GM12875 (cell line): ENCODE data around the gene CD83.

Source experiments
- H3K4me3 ChIP-seq: one replicate; pipeline ENCODE4 v1.5.1; 2011; ENCODE audit warnings: low read depth, low read length, control low read depth
- TF ChIP-seq, protein P1 (sequence below): IDR thresholded peaks from 2 replicates; pipeline ENCODE4 v1.5.1; 2011; ENCODE audit warnings: low read depth, mild to moderate bottlenecking, control low read depth, inconsistent platforms, low read length, moderate library complexity, borderline replicate concordance; ENCODE audit not compliant: insufficient read depth

Gene CD83

DNA sequence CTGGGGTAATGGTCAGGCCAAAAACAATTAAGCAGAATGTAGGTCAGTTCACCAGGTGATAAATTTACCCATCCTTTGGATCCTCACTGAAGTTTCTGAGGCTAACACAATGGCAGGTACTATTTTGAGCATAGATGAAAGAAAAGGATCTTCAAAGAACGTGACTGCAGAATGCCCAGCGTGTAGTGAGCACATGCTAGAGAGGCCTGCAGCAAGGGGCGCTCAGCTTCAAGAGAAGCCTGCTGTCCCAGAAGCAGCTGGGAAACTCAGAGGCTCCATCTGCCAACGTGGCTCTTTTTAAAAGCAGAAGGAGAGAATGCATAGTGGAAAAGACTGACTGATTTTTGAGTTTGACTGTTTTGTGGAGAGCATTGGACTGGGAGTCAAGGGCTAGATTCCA is 57.4 kb downstream of the CD83 start:
- no peak overlapping the region for H3K4me3 ChIP-seq
- TF ChIP-seq, protein P1, sequence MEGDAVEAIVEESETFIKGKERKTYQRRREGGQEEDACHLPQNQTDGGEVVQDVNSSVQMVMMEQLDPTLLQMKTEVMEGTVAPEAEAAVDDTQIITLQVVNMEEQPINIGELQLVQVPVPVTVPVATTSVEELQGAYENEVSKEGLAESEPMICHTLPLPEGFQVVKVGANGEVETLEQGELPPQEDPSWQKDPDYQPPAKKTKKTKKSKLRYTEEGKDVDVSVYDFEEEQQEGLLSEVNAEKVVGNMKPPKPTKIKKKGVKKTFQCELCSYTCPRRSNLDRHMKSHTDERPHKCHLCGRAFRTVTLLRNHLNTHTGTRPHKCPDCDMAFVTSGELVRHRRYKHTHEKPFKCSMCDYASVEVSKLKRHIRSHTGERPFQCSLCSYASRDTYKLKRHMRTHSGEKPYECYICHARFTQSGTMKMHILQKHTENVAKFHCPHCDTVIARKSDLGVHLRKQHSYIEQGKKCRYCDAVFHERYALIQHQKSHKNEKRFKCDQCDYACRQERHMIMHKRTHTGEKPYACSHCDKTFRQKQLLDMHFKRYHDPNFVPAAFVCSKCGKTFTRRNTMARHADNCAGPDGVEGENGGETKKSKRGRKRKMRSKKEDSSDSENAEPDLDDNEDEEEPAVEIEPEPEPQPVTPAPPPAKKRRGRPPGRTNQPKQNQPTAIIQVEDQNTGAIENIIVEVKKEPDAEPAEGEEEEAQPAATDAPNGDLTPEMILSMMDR, result no peak

DNA sequence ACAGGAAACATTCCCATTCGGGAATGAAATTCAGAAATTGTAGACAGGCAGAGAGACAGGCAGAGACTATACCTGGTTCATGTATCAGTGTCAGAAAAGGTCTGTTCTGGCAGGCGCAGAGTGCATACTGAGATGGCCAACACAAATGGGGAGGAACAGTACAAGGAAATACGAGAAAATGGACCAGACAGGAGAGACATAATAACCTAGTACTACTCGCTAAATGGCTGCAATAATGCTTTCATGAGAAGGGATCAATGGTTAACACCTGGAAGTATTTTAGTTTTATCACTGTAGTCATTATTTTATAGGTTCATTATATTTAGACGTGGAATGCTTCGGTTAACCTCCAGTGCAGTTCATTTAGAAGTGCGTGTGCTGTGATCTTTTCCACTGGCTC is 58.9 kb downstream of the CD83 start:
- no peak overlapping the region for H3K4me3 ChIP-seq
- TF ChIP-seq, protein P1, result no peak

DNA sequence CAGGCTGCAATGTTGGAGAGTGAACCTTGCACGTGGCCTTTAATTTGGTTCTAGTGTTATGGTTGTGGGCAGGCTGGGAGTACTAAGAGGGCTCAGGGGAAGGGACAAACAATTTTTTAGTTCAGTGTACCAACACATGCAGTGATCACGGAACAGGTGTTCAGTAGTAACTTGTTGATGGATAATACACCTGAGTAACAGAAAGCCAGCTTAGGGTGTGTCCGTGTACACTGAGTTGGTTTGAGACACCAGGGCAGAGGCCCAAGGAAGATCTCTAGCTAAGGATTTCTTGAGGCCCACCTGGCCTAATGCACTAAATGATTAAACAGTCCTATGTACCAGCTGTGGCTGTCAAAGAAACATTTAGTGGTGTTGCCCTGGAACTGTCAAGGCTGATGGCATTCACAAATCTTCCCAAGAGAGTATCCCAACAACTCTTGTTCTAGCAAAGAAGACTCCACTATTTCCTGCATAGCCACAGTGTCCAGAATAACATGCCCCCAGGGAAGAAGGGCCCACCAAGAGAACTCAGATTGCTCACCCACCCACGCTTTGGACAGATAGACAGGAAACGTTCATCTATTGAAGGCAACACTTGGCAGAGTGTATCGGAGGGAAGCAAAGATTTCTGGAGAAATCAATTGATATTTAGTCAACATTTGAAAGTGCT is 60.0 kb downstream of the CD83 start:
- TF ChIP-seq, protein P1, result no peak
- H3K4me3 ChIP-seq, result no peak overlapping the region

DNA sequence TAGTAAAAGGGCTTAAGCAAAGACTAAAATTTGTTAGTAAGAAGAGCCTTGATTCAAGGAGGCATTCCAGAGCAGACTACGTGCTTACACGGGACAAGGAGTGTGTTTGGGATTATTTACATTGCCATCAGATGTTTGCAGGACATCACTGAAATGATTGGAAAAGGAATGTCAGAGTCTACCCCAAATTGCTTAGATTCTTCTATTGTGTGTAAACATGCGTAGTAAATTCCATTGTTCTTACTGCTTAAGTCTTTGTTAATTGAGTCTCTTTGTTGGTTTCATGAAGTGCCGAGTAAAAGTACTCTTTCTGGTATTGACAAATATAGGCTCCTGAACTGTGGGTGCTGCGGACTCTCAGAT is 60.5 kb downstream of the CD83 start:
- TF ChIP-seq, protein P1, result no peak
- no peak overlapping the region for H3K4me3 ChIP-seq

DNA sequence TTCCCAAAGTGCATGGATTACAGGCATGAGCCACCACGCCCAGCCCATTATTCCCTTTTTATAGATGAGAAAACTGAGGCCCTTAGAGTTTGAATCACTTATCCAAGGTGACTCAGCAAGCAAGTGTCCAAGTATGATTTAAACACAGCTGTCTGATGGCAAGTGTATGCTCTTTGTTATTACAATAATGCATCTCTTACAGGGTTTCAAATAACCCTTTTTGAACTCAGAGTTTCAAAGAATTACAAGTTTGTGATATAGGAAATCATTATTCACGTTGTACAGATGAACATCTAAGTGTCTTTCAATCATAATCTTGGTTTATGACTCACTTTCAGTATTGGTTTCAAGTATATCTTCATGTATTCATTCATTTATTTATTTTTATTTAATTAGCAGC is 63.0 kb downstream of the CD83 start:
- TF ChIP-seq, protein P1, result no peak
- no peak overlapping the region for H3K4me3 ChIP-seq

DNA sequence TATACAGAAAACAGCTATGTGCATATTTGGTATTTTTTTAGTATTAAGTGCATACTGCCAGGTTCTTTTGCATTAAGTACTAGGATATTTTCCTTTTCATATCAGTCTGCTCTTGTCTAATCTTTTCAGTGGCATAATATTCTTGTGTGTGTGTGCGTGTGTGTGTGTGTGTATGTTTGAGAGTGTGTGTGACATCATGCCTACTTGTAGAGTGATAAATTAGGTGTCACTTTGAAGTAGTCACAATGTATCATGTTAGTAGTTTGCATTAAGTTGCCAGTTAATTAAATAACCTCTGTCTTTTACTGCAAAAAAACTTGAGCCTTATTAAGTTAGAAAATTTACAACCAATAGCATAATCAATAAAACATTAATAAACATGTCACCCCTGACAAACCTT is 65.3 kb downstream of the CD83 start:
- TF ChIP-seq, protein P1, result no peak
- H3K4me3 ChIP-seq, result no peak overlapping the region
